Measurements from ENCODE around the gene ASCL2. TPM values are rescaled to one million over a fixed set of nuclear protein-coding genes. Genes with fewer than 3 reads are reported as not detected.

The ASCL2 gene
- total RNA-seq, 1 experiment from 2014 or later: not detected

- DNase-seq: no peak
- no peaks in the 10 kb centered on the region for H3K36me3 ChIP-seq
- H3K27me3 ChIP-seq: no peaks in the 10 kb centered on the region
- H3K9me3 ChIP-seq: peaks cover 4% of the 10 kb centered on the region
- H3K4me3 ChIP-seq: no peak overlapping the region
Observed at GRCh38 chr11:2235588-2236326, 34.6 kb downstream of the ASCL2 start.

- Histone ChIP-seq H3K4me3 (no peak overlapping the region), H3K27me3 (no peaks in the 10 kb centered on the region), H3K36me3 (no peaks in the 10 kb centered on the region), H3K9me3 (peaks cover 11% of the 10 kb centered on the region)
- DNase-seq: no peak
Observed at GRCh38 chr11:2234963-2235362, 35.4 kb downstream of the ASCL2 start.

GRCh38 chr11:2233693-2234455, 36.5 kb downstream of the ASCL2 start:
- Histone ChIP-seq H3K9me3 (peaks cover 21% of the 10 kb centered on the region), H3K4me3 (no peak overlapping the region), H3K27me3 (no peaks in the 10 kb centered on the region), H3K36me3 (no peaks in the 10 kb centered on the region)
- no peak for DNase-seq

GRCh38 chr11:2229713-2230297, 40.6 kb downstream of the ASCL2 start:
- Histone ChIP-seq H3K36me3 (no peaks in the 10 kb centered on the region), H3K9me3 (peaks cover 21% of the 10 kb centered on the region), H3K27me3 (no peaks in the 10 kb centered on the region), H3K4me3 (no peak overlapping the region)
- DNase-seq: no peak

- peaks cover 16% of the 10 kb centered on the region for H3K27me3 ChIP-seq
- no peaks in the 10 kb centered on the region for H3K36me3 ChIP-seq
- no peak overlapping the region for H3K4me3 ChIP-seq
- peaks cover 12% of the 10 kb centered on the region for H3K9me3 ChIP-seq
- DNase-seq: no peak
Observed at GRCh38 chr11:2224254-2224653, 46.1 kb downstream of the ASCL2 start.

DNA sequence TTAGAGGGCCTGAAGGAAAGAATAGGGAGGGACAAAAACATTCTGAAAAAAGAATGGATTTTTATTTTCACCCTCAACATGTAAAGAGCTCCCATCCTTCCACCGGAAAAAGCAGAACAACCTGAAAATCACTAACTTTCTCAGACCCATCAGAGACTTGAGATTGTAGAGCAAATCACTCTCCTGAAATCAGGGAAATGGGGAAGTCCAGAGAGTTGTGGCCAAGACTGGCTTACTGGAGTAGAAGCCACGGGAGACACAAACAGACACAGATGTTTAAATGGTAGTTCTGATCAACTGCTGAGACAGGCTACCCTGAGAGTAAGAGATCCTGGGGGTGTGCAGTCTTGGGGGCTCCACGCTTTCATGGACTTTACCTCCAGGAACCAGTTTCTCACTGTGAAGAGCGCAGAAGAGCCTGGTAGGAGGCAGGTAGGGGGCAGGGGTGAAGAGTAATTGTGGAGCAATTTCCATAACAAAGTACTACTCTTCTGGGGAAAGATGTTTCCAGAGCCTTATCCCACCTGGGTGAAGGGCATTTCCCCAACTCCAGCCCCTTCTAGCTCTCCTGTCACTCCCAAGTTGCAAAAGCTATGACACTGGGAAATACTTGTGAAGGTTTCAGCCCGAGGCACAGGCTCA, 47.1 kb downstream of the ASCL2 start:
- Histone ChIP-seq H3K36me3 (no peaks in the 10 kb centered on the region), H3K4me3 (no peak overlapping the region), H3K9me3 (peaks cover 9% of the 10 kb centered on the region; the same call in 1 of the 2 replicates), H3K27me3 (peaks cover 16% of the 10 kb centered on the region)
- no peak for DNase-seq

DNA sequence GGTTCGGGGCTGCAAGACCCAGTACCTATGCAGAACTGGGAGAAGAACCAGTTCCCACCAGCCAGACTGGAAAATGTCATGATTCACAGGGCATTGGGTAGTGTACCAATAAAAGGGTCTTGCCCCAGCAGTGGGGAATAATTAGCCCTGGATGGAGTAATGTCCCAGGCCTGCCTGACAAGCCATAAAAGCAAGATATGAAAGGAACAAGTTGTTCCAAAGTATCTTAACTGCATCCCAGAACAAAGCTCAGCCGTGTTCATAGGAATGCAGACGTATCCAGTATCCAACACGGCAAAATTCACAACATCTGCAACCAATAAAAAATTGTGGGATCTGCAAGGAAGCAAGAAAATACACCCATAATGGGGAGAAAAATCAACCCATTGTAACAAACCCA, 47.9 kb downstream of the ASCL2 start:
- H3K36me3 ChIP-seq: no peaks in the 10 kb centered on the region
- peaks cover 9% of the 10 kb centered on the region; the same call in 1 of the 2 replicates for H3K9me3 ChIP-seq
- no peak for DNase-seq
- H3K27me3 ChIP-seq: peaks cover 16% of the 10 kb centered on the region
- H3K4me3 ChIP-seq: no peak overlapping the region

- Histone ChIP-seq H3K36me3 (no peaks in the 10 kb centered on the region), H3K9me3 (peaks cover 9% of the 10 kb centered on the region; the same call in 1 of the 2 replicates), H3K27me3 (peaks cover 16% of the 10 kb centered on the region), H3K4me3 (no peak overlapping the region)
- DNase-seq: no peak
Observed at GRCh38 chr11:2221591-2221990, 48.8 kb downstream of the ASCL2 start.

DNA sequence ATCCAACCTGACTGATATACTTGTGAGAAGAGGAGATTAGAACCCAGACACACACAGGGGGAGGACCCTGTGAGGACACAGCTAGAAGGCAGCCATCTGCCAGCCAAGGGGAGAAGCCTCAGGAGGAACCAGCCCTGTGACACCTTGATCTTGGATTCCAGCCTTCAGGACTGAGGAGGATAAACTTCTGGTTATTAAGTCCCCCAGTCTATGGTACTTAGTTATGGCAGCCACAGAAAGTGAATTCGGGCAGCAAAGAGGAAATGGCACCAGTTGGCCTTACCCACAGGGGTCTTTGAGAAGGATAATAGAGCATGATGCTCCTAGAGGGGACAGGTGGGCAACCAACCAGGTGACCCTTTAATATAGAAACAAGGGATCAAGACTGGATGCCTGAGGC, 49.4 kb downstream of the ASCL2 start:
- peaks cover 16% of the 10 kb centered on the region for H3K27me3 ChIP-seq

GRCh38 chr11:2220173-2220771, 50.1 kb downstream of the ASCL2 start:
- Histone ChIP-seq H3K9me3 (peaks cover 9% of the 10 kb centered on the region; the same call in 1 of the 2 replicates), H3K4me3 (no peak overlapping the region), H3K36me3 (no peaks in the 10 kb centered on the region), H3K27me3 (peaks cover 16% of the 10 kb centered on the region)
- no peak for DNase-seq

More for the DNA sequence above, 49.4 kb downstream of the ASCL2 start:
- no peak for DNase-seq
- no peak overlapping the region for H3K4me3 ChIP-seq
- peaks cover 9% of the 10 kb centered on the region; the same call in 1 of the 2 replicates for H3K9me3 ChIP-seq
- H3K36me3 ChIP-seq: no peaks in the 10 kb centered on the region

DNA sequence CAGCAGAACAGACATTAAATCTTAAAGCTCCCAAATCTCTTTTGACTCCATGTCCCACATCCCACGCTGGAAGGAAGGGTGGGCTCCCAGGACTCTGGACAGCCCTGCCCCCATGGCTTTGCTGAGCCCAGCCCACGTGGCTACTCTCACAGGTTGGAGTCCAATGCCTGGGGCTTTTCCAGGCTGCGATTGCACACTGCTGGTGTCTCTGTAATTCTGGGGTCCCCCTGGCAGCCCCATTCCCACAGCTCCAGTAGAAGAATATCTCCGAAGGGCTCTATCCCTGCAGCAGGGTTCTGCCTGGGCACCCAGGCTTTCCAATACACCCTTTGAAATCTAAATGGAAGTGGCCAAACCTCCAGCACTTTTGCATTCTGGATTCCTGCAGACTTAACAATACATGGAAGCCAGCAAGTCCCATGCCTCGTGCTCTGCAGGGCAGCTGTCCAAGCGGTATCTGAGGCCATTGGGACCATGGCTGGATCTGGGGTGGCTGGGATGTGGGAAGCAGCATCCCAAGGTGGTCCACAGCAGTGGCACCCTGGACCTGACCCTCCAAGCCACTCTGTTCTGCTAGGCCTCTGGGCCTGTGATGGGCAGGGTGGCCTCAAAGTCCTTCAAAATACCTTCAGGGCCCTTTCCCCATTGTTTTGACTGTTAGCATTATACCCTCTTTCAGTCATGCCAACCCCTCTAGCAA, 50.9 kb downstream of the ASCL2 start:
- Histone ChIP-seq H3K9me3 (peaks cover 9% of the 10 kb centered on the region; the same call in 1 of the 2 replicates), H3K4me3 (no peak overlapping the region), H3K36me3 (no peaks in the 10 kb centered on the region), H3K27me3 (peaks cover 16% of the 10 kb centered on the region)
- no peak for DNase-seq

Other genes with a start within 250 kb of the ASCL2 start
- gene IGF2, start 131.2 kb downstream of the ASCL2 start, total RNA-seq (2014; rRNA removed; shearing (Covaris generic); ENCODE audit: low replicate concordance): not detected in 2 replicates
- not detected in 2 replicates for gene INS, start 109.4 kb downstream of the ASCL2 start, total RNA-seq (2014; rRNA removed; shearing (Covaris generic); ENCODE audit: low replicate concordance)
- gene TH, start 98.8 kb downstream of the ASCL2 start, total RNA-seq (2014; rRNA removed; shearing (Covaris generic); ENCODE audit: low replicate concordance): not detected in 2 replicates
- gene C11orf21, start 31.3 kb upstream of the ASCL2 start, total RNA-seq (2014; rRNA removed; shearing (Covaris generic); ENCODE audit: low replicate concordance): 8.4 and 18.1 TPM in 2 replicates
- 4.3 and 6.0 TPM in 2 replicates for gene TSPAN32, start 31.4 kb upstream of the ASCL2 start, total RNA-seq (2014; rRNA removed; shearing (Covaris generic); ENCODE audit: low replicate concordance)
- 141 and 182 TPM in 2 replicates for gene CD81, start 106.7 kb upstream of the ASCL2 start, total RNA-seq (2014; rRNA removed; shearing (Covaris generic); ENCODE audit: low replicate concordance)
- 58.7 and 90.1 TPM in 2 replicates for gene TSSC4, start 130.2 kb upstream of the ASCL2 start, total RNA-seq (2014; rRNA removed; shearing (Covaris generic); ENCODE audit: low replicate concordance)
- not detected in 2 replicates for gene TRPM5, start 173.9 kb upstream of the ASCL2 start, total RNA-seq (2014; rRNA removed; shearing (Covaris generic); ENCODE audit: low replicate concordance)
- not detected in 2 replicates for gene KCNQ1, start 174.4 kb upstream of the ASCL2 start, total RNA-seq (2014; rRNA removed; shearing (Covaris generic); ENCODE audit: low replicate concordance)

Measured in MG63 (cell line).